HFF-Myc (cell line): Measurements from ENCODE around the gene DLGAP4.

Source experiments
- DNase-seq: peaks from one replicate; pipeline ENCODE4 v3.0.0-alpha.2; 2011; ENCODE audit warnings: low read depth; ENCODE audit errors: extremely low read depth
- H3K4me3 ChIP-seq: replicated peaks from 2 replicates; pipeline ENCODE4 v1.5.1; 2011; ENCODE audit warnings: low read depth, mild to moderate bottlenecking, control low read depth, low read length
- CTCF ChIP-seq: IDR thresholded peaks from 2 replicates; pipeline ENCODE4 v1.5.1; 2012; ENCODE audit warnings: mild to moderate bottlenecking, low read depth, low read length, control low read depth; ENCODE audit errors: missing control alignments

The DLGAP4 gene

DNA sequence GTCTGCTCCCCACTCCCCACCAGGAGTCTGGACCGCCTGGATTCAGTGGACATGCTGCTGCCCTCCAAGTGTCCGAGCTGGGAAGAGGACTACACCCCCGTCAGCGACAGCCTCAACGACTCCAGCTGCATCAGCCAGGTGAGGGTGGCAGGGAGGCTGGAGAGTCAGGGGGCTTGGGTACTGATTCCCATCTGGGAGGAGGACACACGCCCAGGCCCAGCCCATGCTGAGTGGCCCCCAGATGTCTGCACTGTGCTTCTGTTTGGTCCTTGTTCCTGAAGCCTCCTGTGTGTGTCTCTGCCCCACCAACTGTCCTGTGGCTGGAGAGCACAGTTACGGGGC, 133.6 kb downstream of the DLGAP4 start:
- no peak overlapping the region for H3K4me3 ChIP-seq
- no peak for TF ChIP-seq CTCF
- no peak for DNase-seq

GRCh38 chr20:36440370-36441026, 134.4 kb downstream of the DLGAP4 start:
- TF ChIP-seq CTCF, result no peak
- H3K4me3 ChIP-seq, result no peak overlapping the region
- no peak for DNase-seq

GRCh38 chr20:36441027-36441414, 134.9 kb downstream of the DLGAP4 start:
- no peak overlapping the region for H3K4me3 ChIP-seq
- TF ChIP-seq CTCF, result no peak
- no peak for DNase-seq

DNA sequence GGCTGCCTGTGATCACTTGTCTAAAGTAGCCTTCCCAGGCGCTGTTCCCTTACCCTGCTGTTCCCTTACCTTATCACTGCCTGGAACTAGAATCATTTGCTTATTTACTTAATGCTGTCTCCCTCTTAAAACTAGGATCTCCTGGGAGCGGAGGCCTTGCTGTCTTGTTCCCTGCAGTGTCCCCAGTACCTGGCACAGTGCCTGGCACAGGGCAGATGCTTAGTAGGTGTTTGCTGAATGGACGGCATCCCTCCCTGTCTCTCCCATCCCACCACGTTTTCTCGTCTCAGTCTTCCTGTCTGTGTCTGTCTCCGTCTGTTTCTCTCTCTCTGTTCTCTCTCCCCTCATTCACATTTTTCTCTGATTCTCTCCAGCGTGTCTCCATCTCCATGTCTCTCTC, 135.3 kb downstream of the DLGAP4 start:
- H3K4me3 ChIP-seq, result no peak overlapping the region
- no peak for DNase-seq
- TF ChIP-seq CTCF, result no peak

- no peak for TF ChIP-seq CTCF
- H3K4me3 ChIP-seq, result no peak overlapping the region
- DNase-seq, result no peak
Observed at GRCh38 chr20:36445847-36446246, 139.7 kb downstream of the DLGAP4 start.

DNA sequence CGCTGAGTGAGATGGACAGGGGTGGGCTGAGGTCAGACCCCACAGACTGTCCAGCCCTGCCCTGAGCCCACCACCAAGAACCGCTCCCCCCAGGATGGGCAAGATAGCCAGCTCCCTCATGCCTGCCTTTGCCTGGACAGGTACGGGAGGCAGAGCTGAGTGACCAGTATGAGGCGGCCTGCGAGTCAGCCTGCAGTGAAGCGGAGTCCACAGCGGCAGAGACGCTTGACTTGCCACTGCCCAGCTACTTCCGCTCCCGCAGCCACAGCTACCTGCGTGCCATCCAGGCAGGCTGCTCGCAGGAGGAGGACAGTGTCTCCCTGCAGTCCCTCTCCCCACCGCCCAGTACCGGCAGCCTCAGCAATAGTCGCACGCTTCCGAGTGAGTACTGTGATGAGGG, 140.4 kb downstream of the DLGAP4 start:
- no peak for TF ChIP-seq CTCF
- H3K4me3 ChIP-seq, result no peak overlapping the region
- no peak for DNase-seq

DNA sequence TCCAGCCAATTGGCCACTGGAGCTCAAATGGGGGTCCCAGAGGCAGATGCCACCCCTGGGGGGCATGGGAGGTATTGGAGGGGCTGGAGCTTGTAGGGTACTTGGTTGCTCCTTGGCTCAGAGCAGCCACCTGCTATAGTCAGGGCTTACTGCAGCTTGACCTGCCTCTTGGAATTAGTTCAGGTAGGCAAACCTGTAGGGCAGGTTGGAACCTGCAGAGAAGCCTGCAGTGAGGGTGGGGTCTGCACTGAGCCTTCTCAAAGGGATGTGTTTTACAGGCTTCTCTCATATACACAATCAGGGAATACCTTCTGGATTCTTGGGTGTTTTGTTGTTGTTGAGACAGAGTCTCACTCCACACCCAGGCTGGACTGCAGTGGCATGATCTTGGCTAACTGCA, 141.0 kb downstream of the DLGAP4 start:
- TF ChIP-seq CTCF, result no peak
- no peak overlapping the region for H3K4me3 ChIP-seq
- no peak for DNase-seq
